Tibial artery (tissue), 4 donors: Measurements from ENCODE around the gene TSPAN18.

ENCODE experiments used
- DNase-seq, 2 donors: peaks; one replicate each; pipeline ENCODE4 v3.0.0-alpha.2; 2019
- H3K27ac ChIP-seq, 2 donors: fragments of 200-600 bp; sonication (generic) in 1 of 2; 1 replicate in 1 of 2; 2 replicates in 1 of 2; pipeline ENCODE4 v1.5.1; 2018 to 2019; ENCODE audit warnings: mild to moderate bottlenecking in 1 of 2
- H3K27me3 ChIP-seq, 2 donors: fragments of 200-600 bp; sonication (generic) in 1 of 2; one replicate each; pipeline versions ENCODE4 v1.5.1 to v1.6.0; 2016 to 2019
- H3K36me3 ChIP-seq, 3 donors: fragments of 200-600 bp; sonication (generic) in 2 of 3; one replicate each; pipeline ENCODE4 v1.5.1; 2016 to 2019; ENCODE audit warnings: mild to moderate bottlenecking in 2 of 3
- H3K4me1 ChIP-seq, 4 donors: fragments of 200-600 bp; sonication (generic) in 2 of 4; 1 replicate in 3 of 4; 2 replicates in 1 of 4; pipeline ENCODE4 v1.5.1; 2016 to 2019
- H3K4me3 ChIP-seq, 2 donors: fragments of 200-600 bp; sonication (generic) in 1 of 2; 1 replicate in 1 of 2; 2 replicates in 1 of 2; pipeline ENCODE4 v1.5.1; 2018 to 2019; ENCODE audit warnings: mild to moderate bottlenecking in 2 of 2
- H3K9me3 ChIP-seq, 3 donors: fragments of 200-600 bp; sonication (generic) in 1 of 3; one replicate each; pipeline ENCODE4 v1.5.1; 2016 to 2019
- intact Hi-C: fragments of 100-400 bp; cut with DNase I; formaldehyde crosslinking; loops from one replicate; pipeline ENCODE4 v1.15.0; 2023; ENCODE audit warnings: low total_unique reads
- TF ChIP-seq, protein P1 (sequence below), 2 experiments: fragments of 200-600 bp in 1 of 2; fragments of 450-650 bp in 1 of 2; IDR thresholded peaks; one replicate each; pipeline ENCODE4 v1.5.1; 2017 to 2019; ENCODE audit warnings: antibody characterized with exemption in 2 of 2, mild to moderate bottlenecking in 1 of 2, moderate library complexity in 1 of 2

TSPAN18 gene

DNA sequence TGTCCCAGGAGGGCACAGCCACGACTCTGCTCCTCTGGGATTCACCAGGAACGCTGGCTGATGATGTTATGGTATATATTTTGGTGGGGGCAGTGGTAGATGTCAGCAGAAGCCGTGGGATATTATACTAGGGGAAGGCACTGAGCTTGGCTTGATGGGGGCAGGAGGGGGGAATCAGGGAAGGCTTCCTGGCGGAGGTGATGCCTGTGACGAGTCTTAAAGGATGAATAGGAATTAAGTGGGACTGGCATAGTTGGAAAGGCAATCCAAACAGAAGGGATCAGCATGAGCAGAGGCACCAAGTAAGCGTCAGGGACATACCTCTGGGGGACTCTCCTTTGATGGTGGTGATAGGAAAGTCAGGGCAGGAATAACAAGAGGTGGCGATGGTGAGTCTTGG lies 176.3 kb downstream of the TSPAN18 start:
- intact Hi-C loops, result no loop called here
- Histone ChIP-seq H3K27ac (no peak overlapping the region), H3K4me3 (no peak overlapping the region), H3K27me3 (no peaks in the 10 kb centered on the region), H3K9me3 (peaks cover 0 to 7% (median 0%) of the 10 kb centered on the region in 3 donors), H3K36me3 (peaks cover 0 to 5% (median 0%) of the 10 kb centered on the region in 3 donors), H3K4me1 (peaks cover 0 to 10% (median 0%) of the 10 kb centered on the region in 4 donors)
- TF ChIP-seq, protein P1, sequence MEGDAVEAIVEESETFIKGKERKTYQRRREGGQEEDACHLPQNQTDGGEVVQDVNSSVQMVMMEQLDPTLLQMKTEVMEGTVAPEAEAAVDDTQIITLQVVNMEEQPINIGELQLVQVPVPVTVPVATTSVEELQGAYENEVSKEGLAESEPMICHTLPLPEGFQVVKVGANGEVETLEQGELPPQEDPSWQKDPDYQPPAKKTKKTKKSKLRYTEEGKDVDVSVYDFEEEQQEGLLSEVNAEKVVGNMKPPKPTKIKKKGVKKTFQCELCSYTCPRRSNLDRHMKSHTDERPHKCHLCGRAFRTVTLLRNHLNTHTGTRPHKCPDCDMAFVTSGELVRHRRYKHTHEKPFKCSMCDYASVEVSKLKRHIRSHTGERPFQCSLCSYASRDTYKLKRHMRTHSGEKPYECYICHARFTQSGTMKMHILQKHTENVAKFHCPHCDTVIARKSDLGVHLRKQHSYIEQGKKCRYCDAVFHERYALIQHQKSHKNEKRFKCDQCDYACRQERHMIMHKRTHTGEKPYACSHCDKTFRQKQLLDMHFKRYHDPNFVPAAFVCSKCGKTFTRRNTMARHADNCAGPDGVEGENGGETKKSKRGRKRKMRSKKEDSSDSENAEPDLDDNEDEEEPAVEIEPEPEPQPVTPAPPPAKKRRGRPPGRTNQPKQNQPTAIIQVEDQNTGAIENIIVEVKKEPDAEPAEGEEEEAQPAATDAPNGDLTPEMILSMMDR (IDR thresholded peaks at IDR 0.05), result no peak
- DNase-seq, result no peak

DNA sequence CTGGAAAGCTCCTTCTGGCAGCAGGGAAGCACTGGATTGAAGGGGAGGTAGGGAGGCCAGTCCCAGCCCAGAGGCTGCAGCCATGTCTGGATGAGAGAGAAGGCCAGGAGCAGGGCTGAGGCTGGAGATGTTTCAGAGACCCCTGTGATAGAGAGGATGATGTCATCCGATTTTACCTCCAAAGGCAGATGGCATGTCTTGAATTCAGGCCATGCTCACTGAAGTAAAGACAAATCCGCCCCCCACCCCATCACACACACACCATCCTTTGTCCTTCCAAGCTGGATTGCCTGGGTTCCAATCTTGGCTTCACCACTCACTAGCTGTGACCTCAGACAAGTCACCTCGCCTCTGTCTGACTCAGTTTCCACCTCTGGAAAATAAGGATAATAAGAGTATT lies 176.8 kb downstream of the TSPAN18 start:
- no peak overlapping the region for H3K4me3 ChIP-seq
- H3K9me3 ChIP-seq, result peaks cover 0 to 5% (median 0%) of the 10 kb centered on the region in 3 donors
- TF ChIP-seq, protein P1 (IDR thresholded peaks at IDR 0.05), result no peak
- peaks cover 0 to 10% (median 0%) of the 10 kb centered on the region in 4 donors for H3K4me1 ChIP-seq
- H3K27ac ChIP-seq, result no peak overlapping the region
- H3K27me3 ChIP-seq, result no peaks in the 10 kb centered on the region
- DNase-seq, result no peak
- peaks cover 0 to 3% (median 0%) of the 10 kb centered on the region in 3 donors for H3K36me3 ChIP-seq
- intact Hi-C loops, result no loop called here

DNA sequence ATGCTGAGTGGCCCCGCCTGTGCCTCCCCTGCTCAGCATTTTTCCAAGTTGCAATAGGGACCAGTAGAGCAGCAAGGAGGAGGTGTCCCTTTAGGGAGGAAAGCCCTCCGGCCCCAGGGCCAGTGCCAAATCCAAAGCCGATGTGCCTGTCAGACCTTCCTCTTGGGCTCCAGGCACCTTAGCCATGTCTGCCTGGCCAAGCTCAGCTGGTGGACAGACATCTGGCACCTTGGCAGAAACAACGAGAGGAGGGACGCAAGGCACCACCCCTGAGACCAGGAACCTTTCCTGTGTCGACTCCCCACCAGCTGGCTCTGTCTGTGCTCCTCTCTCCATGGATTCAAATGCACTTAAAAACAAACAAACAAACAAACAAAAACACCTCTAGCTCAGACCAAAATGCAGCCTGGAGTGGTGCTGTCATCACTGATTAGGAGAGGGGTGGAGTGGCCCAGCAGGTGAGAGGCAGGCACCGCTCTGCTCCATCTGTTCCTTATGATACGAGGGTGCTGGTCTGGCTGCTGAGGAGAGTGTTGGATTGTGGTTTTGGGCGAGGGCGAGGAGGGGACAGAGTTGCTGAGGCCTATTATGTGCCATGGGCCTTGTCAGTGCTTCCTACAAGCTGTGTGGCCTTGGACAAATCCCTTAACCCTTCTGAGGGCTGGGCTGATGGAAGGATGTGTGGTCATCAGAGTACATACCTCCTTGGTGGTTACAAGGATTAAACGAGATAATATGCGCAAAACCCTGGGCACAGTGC lies 177.7 kb downstream of the TSPAN18 start:
- DNase-seq, result no peak
- H3K4me1 ChIP-seq, result peaks cover 0 to 10% (median 0%) of the 10 kb centered on the region in 4 donors
- intact Hi-C loops, result no loop called here
- no peaks in the 10 kb centered on the region for H3K27me3 ChIP-seq
- TF ChIP-seq, protein P1 (IDR thresholded peaks at IDR 0.05), result no peak
- no peak overlapping the region for H3K27ac ChIP-seq
- H3K4me3 ChIP-seq, result no peak overlapping the region
- H3K36me3 ChIP-seq, result no peaks in the 10 kb centered on the region
- no peaks in the 10 kb centered on the region for H3K9me3 ChIP-seq

DNA sequence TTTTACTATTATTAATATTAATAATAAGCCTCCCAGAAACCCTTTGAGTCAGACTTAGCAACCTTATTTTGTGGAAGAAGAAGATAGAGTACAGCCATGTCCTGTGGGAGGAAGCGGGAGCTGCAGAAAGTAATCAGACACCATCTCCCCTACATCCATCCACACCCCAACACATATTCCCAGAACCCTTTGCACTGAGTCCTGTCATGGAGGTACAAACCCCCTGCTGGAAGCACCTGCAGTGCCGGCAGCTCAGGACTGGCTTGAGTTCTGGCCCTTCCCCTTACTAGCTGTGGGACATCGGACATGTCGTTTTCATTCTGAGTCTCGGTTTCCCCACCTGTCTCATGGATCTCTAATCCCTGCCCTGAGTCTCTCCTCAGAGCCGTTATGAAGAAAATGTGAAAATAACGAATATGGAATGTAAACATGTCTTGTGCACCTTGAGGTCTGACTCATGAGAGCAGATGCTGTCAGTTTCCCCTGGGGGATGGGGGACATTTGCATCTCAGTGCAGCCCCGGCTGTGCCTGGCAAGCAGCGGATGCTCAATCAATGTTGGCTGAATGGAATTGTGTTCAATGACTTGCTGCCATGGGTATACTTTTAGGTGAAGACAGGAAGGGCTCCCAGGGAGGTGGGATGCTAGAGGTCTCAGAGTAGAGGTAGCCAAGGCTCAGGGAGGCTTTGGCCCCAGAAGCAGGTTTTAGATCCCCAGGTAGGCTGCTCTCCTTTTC lies 178.5 kb downstream of the TSPAN18 start:
- H3K27ac ChIP-seq, result no peak overlapping the region
- TF ChIP-seq, protein P1 (IDR thresholded peaks at IDR 0.05), result no peak
- H3K4me1 ChIP-seq, result peaks cover 0 to 6% (median 0%) of the 10 kb centered on the region in 4 donors
- DNase-seq, result no peak
- intact Hi-C loops, result no loop called here
- no peaks in the 10 kb centered on the region for H3K36me3 ChIP-seq
- H3K9me3 ChIP-seq, result no peaks in the 10 kb centered on the region
- no peaks in the 10 kb centered on the region for H3K27me3 ChIP-seq
- H3K4me3 ChIP-seq, result no peak overlapping the region

DNA sequence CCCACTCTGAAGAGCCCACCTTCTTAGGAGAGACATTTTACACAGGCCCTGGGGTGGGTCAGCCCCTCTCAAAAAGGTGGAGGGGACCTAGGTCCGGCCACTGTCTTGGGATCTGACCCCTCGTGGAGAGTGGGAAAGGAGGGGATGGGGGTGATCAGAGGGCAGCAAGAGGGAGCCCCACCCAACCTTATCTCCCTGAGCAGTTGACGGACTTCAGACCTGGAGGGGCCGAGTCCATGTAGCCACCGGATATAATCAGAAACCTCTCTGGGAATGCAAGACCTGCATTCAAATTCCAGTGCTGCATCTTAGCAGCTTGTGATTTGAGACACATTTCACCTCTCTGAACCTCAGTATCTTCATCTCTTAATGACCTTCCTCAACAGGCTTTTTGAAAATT lies 179.9 kb downstream of the TSPAN18 start:
- DNase-seq, result no peak
- Histone ChIP-seq H3K4me3 (no peak overlapping the region), H3K36me3 (no peaks in the 10 kb centered on the region), H3K4me1 (peaks cover 0 to 12% (median 10%) of the 10 kb centered on the region in 4 donors), H3K27me3 (no peaks in the 10 kb centered on the region), H3K9me3 (no peaks in the 10 kb centered on the region), H3K27ac (no peak overlapping the region)
- TF ChIP-seq, protein P1 (IDR thresholded peaks at IDR 0.05), result no peak
- intact Hi-C loops, result no loop called here
